Measurements from ENCODE around the gene ECM1.

GRCh38 chr1:150466964-150467363 lies 40.9 kb upstream of the ECM1 start:
- TF ChIP-seq CTCF (IDR thresholded peaks at IDR 0.05) (no peak), POLR2A (IDR thresholded peaks at IDR 0.05) (no peak)

Measured in uterus (tissue), 2 donors.